ENCODE measurements around the gene CHCHD4. TPM values are rescaled to one million over a fixed set of nuclear protein-coding genes. Genes with fewer than 3 reads are reported as not detected.

The CHCHD4 gene
- total and polyA plus RNA-seq, 2 experiments from 2014 or later: 31.1 to 39.2 TPM

DNA sequence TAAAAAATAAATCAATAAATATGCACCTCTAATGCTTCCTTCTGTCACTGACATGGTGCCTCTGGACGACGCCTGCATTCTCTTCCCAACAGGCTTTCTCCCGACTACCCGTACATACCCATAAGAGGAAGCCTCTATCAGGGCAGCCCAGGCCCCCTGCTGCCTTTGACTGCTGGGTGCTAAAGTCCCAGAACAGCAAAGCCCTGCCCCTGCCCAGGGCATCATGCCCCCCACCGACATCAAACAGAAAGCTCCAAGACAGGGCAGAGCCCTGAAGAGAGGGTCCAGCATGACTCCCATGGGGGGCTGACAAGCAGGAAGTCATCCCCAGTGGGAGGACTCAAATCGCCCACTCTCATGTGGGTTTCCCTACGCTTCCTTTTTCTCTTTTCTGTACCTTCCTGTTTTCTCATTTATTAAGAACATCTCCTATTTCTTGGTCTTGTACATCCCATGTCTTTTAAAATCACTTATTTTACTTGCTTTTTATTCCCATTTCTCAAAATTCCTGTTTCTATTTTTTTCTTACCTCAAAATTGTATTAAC is 30.3 kb upstream of the CHCHD4 start:
- Histone ChIP-seq H3K79me2 (replicated peaks; ENCODE audit: insufficient read depth) (no peaks in the 10 kb centered on the region), H3K27ac (ENCODE audit: low read depth) (no peak overlapping the region), H3K4me2 (no peak overlapping the region), H3K4me1 (ENCODE audit: insufficient read depth) (no peaks in the 10 kb centered on the region), H3K9me2 (ENCODE audit: insufficient read depth) (no peaks in the 10 kb centered on the region), H3K27me3 (ENCODE audit: insufficient read depth) (no peaks in the 10 kb centered on the region), H4K20me1 (replicated peaks; ENCODE audit: insufficient read depth) (peaks cover 5% of the 10 kb centered on the region; the same call in 1 of the 2 replicates), H2AFZ (no peak overlapping the region), H3F3A (replicated peaks; ENCODE audit: low read depth) (no peaks in the 10 kb centered on the region), H3K4me3 (no peak overlapping the region), H3K36me3 (ENCODE audit: insufficient read depth) (peaks cover 15% of the 10 kb centered on the region)
- peaks cover 59% of the 10 kb centered on the region for H3K36me3 Mint-ChIP-seq (ENCODE audit: low read depth)
- peaks cover 9% of the 10 kb centered on the region for H3K27me3 Mint-ChIP-seq (ENCODE audit: insufficient read depth, low read depth, poor library complexity)
- H3K9me3 Mint-ChIP-seq: no peaks in the 10 kb centered on the region
- DNase-seq (ENCODE audit: low spot score) (no peak), ATAC-seq (no peak)
- no peak overlapping the region for H3K27ac Mint-ChIP-seq
- no peaks in the 10 kb centered on the region for H3K4me1 Mint-ChIP-seq
- no peak overlapping the region for H3K4me3 Mint-ChIP-seq
- TF ChIP-seq ZNF462 (CRISPR knock-in tag; IDR thresholded peaks at IDR 0.05) (no peak), EZH2 (IDR thresholded peaks at IDR 0.05; ENCODE audit: low read depth, unreplicated experiment) (no peak), JUNB (IDR thresholded peaks at IDR 0.05; ENCODE audit: unreplicated experiment) (no peak), NANOG (IDR thresholded peaks at IDR 0.05; ENCODE audit: borderline replicate concordance) (no peak), ZNF114 (CRISPR knock-in tag; IDR thresholded peaks at IDR 0.05) (no peak), POLR2AphosphoS5 (IDR thresholded peaks at IDR 0.05; ENCODE audit: low read depth) (no peak), ETS1 (IDR thresholded peaks at IDR 0.05) (no peak), ZNF331 (CRISPR knock-in tag; IDR thresholded peaks at IDR 0.05; ENCODE audit: low read depth) (no peak), EZH2phosphoT487 (IDR thresholded peaks at IDR 0.05; ENCODE audit: unreplicated experiment) (no peak), CREB1 (CRISPR knock-in tag; IDR thresholded peaks at IDR 0.05; ENCODE audit: low read depth) (no peak), CTCF (conservative IDR thresholded peaks at IDR 0.05; ENCODE audit: low read depth in 2 of 2) (no peak), STAT1 (IDR thresholded peaks at IDR 0.05; ENCODE audit: unreplicated experiment) (no peak)
- TF ChIP-seq, protein P1, sequence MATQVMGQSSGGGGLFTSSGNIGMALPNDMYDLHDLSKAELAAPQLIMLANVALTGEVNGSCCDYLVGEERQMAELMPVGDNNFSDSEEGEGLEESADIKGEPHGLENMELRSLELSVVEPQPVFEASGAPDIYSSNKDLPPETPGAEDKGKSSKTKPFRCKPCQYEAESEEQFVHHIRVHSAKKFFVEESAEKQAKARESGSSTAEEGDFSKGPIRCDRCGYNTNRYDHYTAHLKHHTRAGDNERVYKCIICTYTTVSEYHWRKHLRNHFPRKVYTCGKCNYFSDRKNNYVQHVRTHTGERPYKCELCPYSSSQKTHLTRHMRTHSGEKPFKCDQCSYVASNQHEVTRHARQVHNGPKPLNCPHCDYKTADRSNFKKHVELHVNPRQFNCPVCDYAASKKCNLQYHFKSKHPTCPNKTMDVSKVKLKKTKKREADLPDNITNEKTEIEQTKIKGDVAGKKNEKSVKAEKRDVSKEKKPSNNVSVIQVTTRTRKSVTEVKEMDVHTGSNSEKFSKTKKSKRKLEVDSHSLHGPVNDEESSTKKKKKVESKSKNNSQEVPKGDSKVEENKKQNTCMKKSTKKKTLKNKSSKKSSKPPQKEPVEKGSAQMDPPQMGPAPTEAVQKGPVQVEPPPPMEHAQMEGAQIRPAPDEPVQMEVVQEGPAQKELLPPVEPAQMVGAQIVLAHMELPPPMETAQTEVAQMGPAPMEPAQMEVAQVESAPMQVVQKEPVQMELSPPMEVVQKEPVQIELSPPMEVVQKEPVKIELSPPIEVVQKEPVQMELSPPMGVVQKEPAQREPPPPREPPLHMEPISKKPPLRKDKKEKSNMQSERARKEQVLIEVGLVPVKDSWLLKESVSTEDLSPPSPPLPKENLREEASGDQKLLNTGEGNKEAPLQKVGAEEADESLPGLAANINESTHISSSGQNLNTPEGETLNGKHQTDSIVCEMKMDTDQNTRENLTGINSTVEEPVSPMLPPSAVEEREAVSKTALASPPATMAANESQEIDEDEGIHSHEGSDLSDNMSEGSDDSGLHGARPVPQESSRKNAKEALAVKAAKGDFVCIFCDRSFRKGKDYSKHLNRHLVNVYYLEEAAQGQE (IDR thresholded peaks at IDR 0.05; ENCODE audit: unreplicated experiment): no peak

Data from GM23338 (cell line).